Upper lobe of left lung (tissue), 4 donors: ENCODE measurements around the gene SDCCAG8.

Experiments
- EP300 ChIP-seq, 4 donors: sonication (generic); formaldehyde crosslinking; IDR thresholded peaks; one replicate each; pipeline ENCODE4 v1.5.1; 2017; ENCODE audit warnings: antibody characterized with exemption in 4 of 4, control low read depth in 2 of 4
- POLR2A ChIP-seq, 4 donors: fragments of 450-650 bp; IDR thresholded peaks; one replicate each; pipeline ENCODE4 v1.5.1; 2016 to 2017; ENCODE audit warnings: antibody characterized with exemption in 4 of 4, mild to moderate bottlenecking in 2 of 4
- TF ChIP-seq, protein P1 (sequence below), 6 experiments: fragments of 450-650 bp in 4 of 6; fragments of 200-600 bp in 2 of 6; sonication (generic) in 2 of 6; IDR thresholded peaks; one replicate each; pipeline ENCODE4 v1.5.1; 2016 to 2019; ENCODE audit warnings: antibody characterized with exemption in 6 of 6

DNA sequence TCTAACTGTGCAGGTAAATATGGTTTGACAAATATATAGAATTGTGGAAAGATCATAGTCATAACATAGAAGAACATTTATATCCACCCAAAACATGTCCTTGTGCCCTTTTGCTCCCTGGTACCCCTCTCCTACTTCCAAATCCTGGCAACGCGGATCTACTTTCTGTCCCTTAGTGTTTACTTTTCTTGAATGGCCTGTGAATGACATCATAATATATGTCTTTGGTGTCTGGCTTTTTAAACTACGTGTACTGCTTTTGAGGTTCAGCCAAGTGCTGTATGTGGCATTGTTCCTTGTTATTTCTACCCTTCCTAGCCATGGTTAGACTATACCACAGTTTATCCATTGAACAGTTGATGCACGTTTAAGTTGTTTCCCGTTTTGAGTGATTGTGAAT lies 155.6 kb downstream of the SDCCAG8 start:
- TF ChIP-seq EP300 (IDR thresholded peaks at IDR 0.05) (no peak), POLR2A (IDR thresholded peaks at IDR 0.05) (no peak)
- TF ChIP-seq, protein P1, sequence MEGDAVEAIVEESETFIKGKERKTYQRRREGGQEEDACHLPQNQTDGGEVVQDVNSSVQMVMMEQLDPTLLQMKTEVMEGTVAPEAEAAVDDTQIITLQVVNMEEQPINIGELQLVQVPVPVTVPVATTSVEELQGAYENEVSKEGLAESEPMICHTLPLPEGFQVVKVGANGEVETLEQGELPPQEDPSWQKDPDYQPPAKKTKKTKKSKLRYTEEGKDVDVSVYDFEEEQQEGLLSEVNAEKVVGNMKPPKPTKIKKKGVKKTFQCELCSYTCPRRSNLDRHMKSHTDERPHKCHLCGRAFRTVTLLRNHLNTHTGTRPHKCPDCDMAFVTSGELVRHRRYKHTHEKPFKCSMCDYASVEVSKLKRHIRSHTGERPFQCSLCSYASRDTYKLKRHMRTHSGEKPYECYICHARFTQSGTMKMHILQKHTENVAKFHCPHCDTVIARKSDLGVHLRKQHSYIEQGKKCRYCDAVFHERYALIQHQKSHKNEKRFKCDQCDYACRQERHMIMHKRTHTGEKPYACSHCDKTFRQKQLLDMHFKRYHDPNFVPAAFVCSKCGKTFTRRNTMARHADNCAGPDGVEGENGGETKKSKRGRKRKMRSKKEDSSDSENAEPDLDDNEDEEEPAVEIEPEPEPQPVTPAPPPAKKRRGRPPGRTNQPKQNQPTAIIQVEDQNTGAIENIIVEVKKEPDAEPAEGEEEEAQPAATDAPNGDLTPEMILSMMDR (IDR thresholded peaks at IDR 0.05): no peak
